ENCODE data around the gene NDUFAF2.
"Not testable (repeated sequence)": the region's sequence is repeated elsewhere in the genome, so short reads cannot be mapped to it uniquely, and the experiment has no call there.

The NDUFAF2 gene

GRCh38 chr5:61177070-61177469 is 232.1 kb downstream of the NDUFAF2 start:
- DNase-seq (ENCODE audit: low read depth, low spot score): no peak

GRCh38 chr5:61177716-61178115 is 232.7 kb downstream of the NDUFAF2 start:
- DNase-seq (ENCODE audit: low read depth, low spot score): no peak

- DNase-seq (ENCODE audit: low read depth, low spot score): no peak
These were observed 233.7 kb downstream of the NDUFAF2 start for GRCh38 chr5:61178702-61179101.

GRCh38 chr5:61180886-61181285 is 235.9 kb downstream of the NDUFAF2 start:
- no peak for DNase-seq (ENCODE audit: low read depth, low spot score)

GRCh38 chr5:61182449-61182848 is 237.4 kb downstream of the NDUFAF2 start:
- DNase-seq (ENCODE audit: low read depth, low spot score): no peak

- DNase-seq (ENCODE audit: low read depth, low spot score): no peak
These were observed 238.5 kb downstream of the NDUFAF2 start for GRCh38 chr5:61183538-61183937.

GRCh38 chr5:61184708-61185107 is 239.7 kb downstream of the NDUFAF2 start:
- DNase-seq (ENCODE audit: low read depth, low spot score): no peak

GRCh38 chr5:61186634-61187033 is 241.6 kb downstream of the NDUFAF2 start:
- DNase-seq (ENCODE audit: low read depth, low spot score): no peak

- not testable (repeated sequence) for DNase-seq (ENCODE audit: low read depth, low spot score)
These were observed 242.3 kb downstream of the NDUFAF2 start for GRCh38 chr5:61187352-61187751.

- peak; percentile 12 for DNase-seq (ENCODE audit: low read depth, low spot score)
These were observed 242.8 kb downstream of the NDUFAF2 start for GRCh38 chr5:61187826-61188225.

GRCh38 chr5:61198606-61199005 is 253.6 kb downstream of the NDUFAF2 start:
- DNase-seq (ENCODE audit: low read depth, low spot score): no peak

- DNase-seq (ENCODE audit: low read depth, low spot score): peak; percentile 14
These were observed 255.7 kb downstream of the NDUFAF2 start for GRCh38 chr5:61200582-61201155.

GRCh38 chr5:61202213-61202612 is 257.2 kb downstream of the NDUFAF2 start:
- DNase-seq (ENCODE audit: low read depth, low spot score): no peak
